MM.1S (cell line): Measurements from ENCODE around the gene TSPYL2.

Source experiments
- CTCF ChIP-seq: fragments of 300-600 bp; sonication (generic); IDR thresholded peaks from 2 replicates; pipeline ENCODE4 v1.5.1; 2016; ENCODE audit warnings: antibody characterized with exemption, low read length, mixed read lengths
- EZH2phosphoT487 ChIP-seq: fragments of 300-600 bp; sonication (generic); IDR thresholded peaks from 2 replicates; pipeline ENCODE4 v1.6.1; 2018; ENCODE audit warnings: antibody characterized with exemption, low read length

GRCh38 chrX:53086464-53086863 lies 4.3 kb downstream of the TSPYL2 start:
- TF ChIP-seq CTCF (no peak), EZH2phosphoT487 (no peak)
